Neural progenitor cell (in vitro differentiated cells): ENCODE data around the gene TMPRSS9.

Experiments
- CTCF ChIP-seq: fragments of 200-600 bp; sonication (generic); IDR thresholded peaks from 2 replicates; pipeline ENCODE4 v1.5.1; 2017; ENCODE audit warnings: antibody characterized with exemption, mild to moderate bottlenecking
- EZH2 ChIP-seq: fragments of 200-600 bp; sonication (generic); IDR thresholded peaks from 2 replicates; pipeline ENCODE4 v1.6.1; 2017; ENCODE audit warnings: antibody characterized with exemption, mild to moderate bottlenecking, moderate library complexity

GRCh38 chr19:2436384-2436783, 76.3 kb downstream of the TMPRSS9 start:
- no peak for TF ChIP-seq EZH2
- TF ChIP-seq CTCF, result no peak
